H1 (cell line): ENCODE measurements around the gene CLDN12. TPM values are rescaled to one million over a fixed set of nuclear protein-coding genes. Genes with fewer than 3 reads are reported as not detected.

ENCODE experiments used
- CTCF ChIA-PET: fragments of 300-600 bp; sonication (Branson Sonifier 250); formaldehyde crosslinking; loops from one replicate; lab custom pipeline; 2021; ENCODE audit not compliant: partially characterized antibody; lab: Charles Lee
- POLR2A ChIA-PET: fragments of 300-600 bp; sonication (Branson Sonifier 250); formaldehyde crosslinking; loops from one replicate; lab custom pipeline; 2021; ENCODE audit warnings: inconsistent platforms; ENCODE audit not compliant: partially characterized antibody; lab: Charles Lee
- DNase-seq, 2 experiments: peaks; one replicate each; pipeline versions ENCODE4 v3.0.0 to v3.0.0-alpha.2; 2010 to 2022; ENCODE audit warnings: low spot score in 2 of 2, low read depth in 1 of 2, mixed read lengths in 1 of 2
- FAIRE-seq: peaks from 2 replicates; lab custom pipeline; 2011; peaks lifted over from hg19 to GRCh38; lab: Jason Lieb, UNC
- H2AFZ ChIP-seq: 2 replicates; pipeline ENCODE4 v1.8.1; 2012; ENCODE audit warnings: low read length, inconsistent platforms
- H2AK5ac ChIP-seq: 2 replicates; pipeline ENCODE4 v1.6.1; 2013; ENCODE audit warnings: low read depth, low read length
- H2BK120ac ChIP-seq: replicated peaks from 2 replicates; pipeline ENCODE3; 2013; ENCODE audit warnings: low read depth, low read length, inconsistent platforms
- H2BK12ac ChIP-seq: 2 replicates; pipeline ENCODE4 v1.6.1; 2013; ENCODE audit warnings: low read depth, low read length
- H2BK15ac ChIP-seq: 2 replicates; pipeline ENCODE4 v1.6.1; 2013; ENCODE audit warnings: low read length
- H2BK20ac ChIP-seq: 2 replicates; pipeline ENCODE4 v1.6.1; 2013; ENCODE audit warnings: low read length
- H2BK5ac ChIP-seq: 2 replicates; pipeline ENCODE4 v1.6.1; 2013; ENCODE audit warnings: low read depth, low read length
- H3K14ac ChIP-seq: 2 replicates; pipeline ENCODE4 v1.6.1; 2013; ENCODE audit warnings: inconsistent platforms; ENCODE audit not compliant: insufficient read length
- H3K18ac ChIP-seq: 2 replicates; pipeline ENCODE4 v1.6.1; 2013; ENCODE audit warnings: low read length; ENCODE audit errors: extremely low read depth
- H3K23ac ChIP-seq: 2 replicates; pipeline ENCODE4 v1.6.1; 2013; ENCODE audit warnings: inconsistent platforms; ENCODE audit not compliant: insufficient read length
- H3K23me2 ChIP-seq: 2 replicates; pipeline ENCODE4 v1.6.1; 2013; ENCODE audit warnings: low read depth, low read length
- H3K27ac ChIP-seq: 2 replicates; pipeline ENCODE4 v1.6.1; 2011; ENCODE audit warnings: low read depth, low read length, inconsistent platforms
- H3K27me3 ChIP-seq, 4 experiments: replicated peaks in 1 of 4; 1 replicate in 1 of 4; 2 replicates in 3 of 4; pipeline versions ENCODE4 v1.6.1 to v1.8.1; 2011 to 2013; ENCODE audit warnings: low read length in 3 of 4, mild to moderate bottlenecking in 3 of 4, inconsistent platforms in 2 of 4, mixed read lengths in 2 of 4, moderate library complexity in 1 of 4; ENCODE audit not compliant: control insufficient read depth in 3 of 4, insufficient read depth in 3 of 4; ENCODE audit errors: extremely low read depth in 1 of 4
- H3K36me3 ChIP-seq, 4 experiments: 2 replicates each; pipeline versions ENCODE4 v1.6.1 to v1.8.1; 2011 to 2013; ENCODE audit warnings: mild to moderate bottlenecking in 4 of 4, low read length in 3 of 4, moderate library complexity in 2 of 4, control low read depth in 1 of 4, inconsistent platforms in 1 of 4; ENCODE audit not compliant: insufficient read depth in 4 of 4, control insufficient read depth in 2 of 4
- H3K4ac ChIP-seq: replicated peaks from 2 replicates; pipeline ENCODE3; 2013; ENCODE audit warnings: low read length, low read depth, mixed read lengths, inconsistent platforms; ENCODE audit not compliant: insufficient read length
- H3K4me1 ChIP-seq, 4 experiments: replicated peaks in 1 of 4; 1 replicate in 1 of 4; 2 replicates in 3 of 4; pipeline versions ENCODE4 v1.6.1 to v1.8.1; 2011 to 2013; ENCODE audit warnings: low read length in 3 of 4, inconsistent platforms in 2 of 4, mixed read lengths in 1 of 4; ENCODE audit not compliant: insufficient read depth in 4 of 4, control insufficient read depth in 3 of 4
- H3K4me2 ChIP-seq, 2 experiments: 2 replicates each; pipeline versions ENCODE4 v1.6.1 to v1.8.1; 2011 to 2013; ENCODE audit warnings: low read depth in 2 of 2, low read length in 2 of 2, control low read depth in 1 of 2, inconsistent platforms in 1 of 2, mild to moderate bottlenecking in 1 of 2; ENCODE audit not compliant: insufficient read depth in 1 of 2
- H3K4me3 ChIP-seq, 4 experiments: fragments of 200-600, 300-600 bp in 1 of 4; sonication (generic), shearing (Covaris generic), sonication (Bioruptor Twin) in 1 of 4; 2 replicates each; pipeline versions ENCODE4 v1.5.1 to v1.8.1; 2011 to 2016; ENCODE audit warnings: low read length in 4 of 4, low read depth in 3 of 4, control low read depth in 2 of 4, inconsistent platforms in 2 of 4, mild to moderate bottlenecking in 2 of 4, mixed read lengths in 1 of 4, moderate library complexity in 1 of 4; ENCODE audit not compliant: insufficient read depth in 2 of 4; ENCODE audit errors: extremely low read depth in 1 of 4
- H3K56ac ChIP-seq: replicated peaks from 2 replicates; pipeline ENCODE3; 2013; ENCODE audit warnings: low read depth, mild to moderate bottlenecking, mixed read lengths, low read length, inconsistent platforms; ENCODE audit not compliant: insufficient read length
- H3K79me1 ChIP-seq: 2 replicates; pipeline ENCODE4 v1.6.1; 2013; ENCODE audit warnings: low read depth, low read length, control low read depth
- H3K79me2 ChIP-seq, 2 experiments: 2 replicates each; pipeline versions ENCODE4 v1.6.1 to v1.8.1; 2012 to 2013; ENCODE audit warnings: low read length in 2 of 2, mild to moderate bottlenecking in 2 of 2, inconsistent platforms in 1 of 2; ENCODE audit not compliant: insufficient read depth in 2 of 2, control insufficient read depth in 1 of 2
- H3K9ac ChIP-seq, 4 experiments: replicated peaks in 1 of 4; 1 replicate in 1 of 4; 2 replicates in 3 of 4; pipeline versions ENCODE4 v1.6.1 to v1.8.1; 2011 to 2013; ENCODE audit warnings: low read depth in 3 of 4, low read length in 3 of 4, control low read depth in 2 of 4, mild to moderate bottlenecking in 2 of 4, moderate library complexity in 2 of 4, inconsistent platforms in 1 of 4; ENCODE audit errors: extremely low read depth in 1 of 4
- H3K9me3 ChIP-seq, 2 experiments: 2 replicates each; pipeline versions ENCODE4 v1.6.1 to v1.8.1; 2012 to 2013; ENCODE audit warnings: mild to moderate bottlenecking in 2 of 2, moderate library complexity in 2 of 2, control low read depth in 1 of 2, inconsistent platforms in 1 of 2, low read depth in 1 of 2, low read length in 1 of 2, mixed read lengths in 1 of 2; ENCODE audit not compliant: insufficient read depth in 2 of 2
- H4K20me1 ChIP-seq, 2 experiments: replicated peaks in 1 of 2; 2 replicates each; pipeline versions ENCODE3 to v1.8.1; 2011 to 2013; ENCODE audit warnings: inconsistent platforms in 2 of 2, low read length in 2 of 2, mild to moderate bottlenecking in 1 of 2; ENCODE audit not compliant: insufficient read depth in 2 of 2, control insufficient read depth in 1 of 2
- H4K5ac ChIP-seq: 2 replicates; pipeline ENCODE4 v1.6.1; 2013; ENCODE audit warnings: low read length, low read depth, mixed read lengths, inconsistent platforms; ENCODE audit not compliant: insufficient read length
- H4K8ac ChIP-seq: 2 replicates; pipeline ENCODE4 v1.8.0; 2013; ENCODE audit warnings: mild to moderate bottlenecking, moderate library complexity, low read length, inconsistent platforms; ENCODE audit not compliant: insufficient read depth; ENCODE audit errors: extremely low read depth
- H4K91ac ChIP-seq: replicated peaks from 2 replicates; pipeline ENCODE3; 2013; ENCODE audit warnings: low read length, mixed read lengths, inconsistent platforms; ENCODE audit not compliant: insufficient read length
- ASH2L ChIP-seq: fragments of 200-600, 300-600 bp; sonication (generic); IDR thresholded peaks from one replicate; pipeline ENCODE4 v1.7.1; 2017; ENCODE audit warnings: low read length
- BRCA1 ChIP-seq: IDR thresholded peaks from 2 replicates; pipeline ENCODE4 v1.6.1; 2012; ENCODE audit warnings: low read depth, low read length, improper control_type of control experiment
- CTCF ChIP-seq, 3 experiments: IDR thresholded peaks; 1 replicate in 2 of 3; 2 replicates in 1 of 3; pipeline versions ENCODE4 v1.5.1 to v1.6.1; 2011; ENCODE audit warnings: low read length in 3 of 3, mild to moderate bottlenecking in 3 of 3, inconsistent platforms in 2 of 3, low read depth in 1 of 3, moderate library complexity in 1 of 3; ENCODE audit not compliant: insufficient read depth in 1 of 3; ENCODE audit errors: control extremely low read depth in 1 of 3
- EZH2 ChIP-seq: fragments of 200-600 bp; sonication (generic); IDR thresholded peaks from 2 replicates; pipeline ENCODE4 v1.7.1; 2012; ENCODE audit warnings: low read depth, mild to moderate bottlenecking, moderate library complexity, low read length, inconsistent platforms; ENCODE audit not compliant: severe bottlenecking
- POLR2A ChIP-seq, 2 experiments: IDR thresholded peaks; 1 replicate in 1 of 2; 2 replicates in 1 of 2; pipeline ENCODE4 v1.6.1; 2011; ENCODE audit warnings: low read depth in 2 of 2, low read length in 2 of 2, mild to moderate bottlenecking in 2 of 2; ENCODE audit errors: control extremely low read depth in 1 of 2
- POLR2AphosphoS5 ChIP-seq: IDR thresholded peaks from 2 replicates; pipeline ENCODE4 v1.6.1; 2011; ENCODE audit warnings: low read depth, low read length
- RXRA ChIP-seq: IDR thresholded peaks from 2 replicates; pipeline ENCODE4 v1.6.1; 2011; ENCODE audit warnings: low read depth, mild to moderate bottlenecking, low read length, moderate library complexity; ENCODE audit not compliant: insufficient read depth
- SIN3A ChIP-seq, 2 experiments: IDR thresholded peaks in 1 of 2; conservative IDR thresholded peaks in 1 of 2; 2 replicates each; pipeline ENCODE4 v1.6.1; 2011 to 2012; ENCODE audit warnings: low read length in 2 of 2, improper control_type of control experiment in 1 of 2, low read depth in 1 of 2, mild to moderate bottlenecking in 1 of 2
- SP1 ChIP-seq: IDR thresholded peaks from 2 replicates; pipeline ENCODE4 v1.6.1; 2011; ENCODE audit warnings: low read depth, low read length
- TAF1 ChIP-seq: IDR thresholded peaks from 2 replicates; pipeline ENCODE4 v1.6.1; 2011; ENCODE audit warnings: mild to moderate bottlenecking, low read depth, low read length
- WGBS, 2 experiments: shearing (Covaris generic) in 1 of 2; methylation state at CpG; one replicate each; pipeline versions ENCODE4 v1.1.6 to v1.1.7; 2013 to 2015; ENCODE audit warnings: low lambda C conversion rate in 2 of 2, mixed read lengths in 2 of 2, inconsistent platforms in 1 of 2, low coverage in 1 of 2, missing lambda C conversion rate in 1 of 2; ENCODE audit not compliant: insufficient replicate concordance in 2 of 2, insufficient coverage in 1 of 2, insufficient read length in 1 of 2; ENCODE audit errors: extremely low coverage in 1 of 2, missing lambda C conversion rate in 1 of 2; 5-methylcytosine and 5-hydroxymethylcytosine counted together
- polyA plus RNA-seq, 7 experiments: library from polyadenylated mRNA; depleted of rRNA in 3 of 7; stranded (reverse) in 5 of 7; unstranded in 2 of 7; fragments of >200 nt in 5 of 7; fragments of 200-250 nt in 2 of 7; gene quantifications; 1 replicate in 5 of 7; 2 replicates in 1 of 7; 4 replicates in 1 of 7; pipeline versions ENCODE4 v1.2.1 to v1.2.3, GENCODE V29; 2011 to 2013; ENCODE audit warnings: missing spikeins in 2 of 7, mixed read lengths in 2 of 7
- total RNA-seq: library from RNA; stranded (reverse); fragmentation: NEBNext Ultra II Directional; extraction: Animal tissue kit (Norgen Biotek cat#: 25700); gene quantifications from 2 replicates; pipeline ENCODE4 v1.2.1, GENCODE V29; 2021

The CLDN12 gene
- total and polyA plus RNA-seq, 2 of the 8 experiments (the other 6 are each of a cell fraction or from before 2014, with no cell fraction given) = 49.2 to 127 TPM

GRCh38 chr7:90430614-90431460 lies 27.6 kb downstream of the CLDN12 start:
- Histone ChIP-seq H2BK20ac (no peak overlapping the region), H4K20me1 (no peaks in the 10 kb centered on the region)
- DNase-seq = no peak
- TF ChIP-seq ASH2L = no peak
- TF ChIP-seq BRCA1 = no peak
- no peak for TF ChIP-seq SP1
- no peak for TF ChIP-seq TAF1
- TF ChIP-seq POLR2AphosphoS5 = no peak
- no peak for TF ChIP-seq CTCF (IDR thresholded peaks at IDR 0.05; ENCODE audit: control extremely low read depth in 1 of 3, insufficient read depth in 1 of 3, low read depth in 1 of 3, low read length in 3 of 3)
- no peak for TF ChIP-seq POLR2A (IDR thresholded peaks at IDR 0.05; ENCODE audit: control extremely low read depth in 1 of 2, low read depth in 2 of 2, low read length in 2 of 2)
- no peak for TF ChIP-seq RXRA
- no peak for TF ChIP-seq SIN3A (conservative IDR thresholded peaks at IDR 0.05 in 1 of 2, IDR thresholded peaks at IDR 0.05 in 1 of 2; ENCODE audit: low read depth in 1 of 2, low read length in 2 of 2)
- TF ChIP-seq EZH2 = no peak

More at GRCh38 chr7:90430614-90431460, 27.6 kb downstream of the CLDN12 start:
- Histone ChIP-seq H3K23me2 (no peaks in the 10 kb centered on the region), H4K91ac (no peak overlapping the region), H2AFZ (no peak overlapping the region), H3K18ac (no peak overlapping the region), H3K23ac (no peak overlapping the region), H3K14ac (no peak overlapping the region), H3K27ac (no peak overlapping the region), H2BK5ac (no peak overlapping the region), H3K9me3 (no peaks in the 10 kb centered on the region), H2AK5ac (no peak overlapping the region), H3K4me2 (no peak overlapping the region), H3K4me1 (no peaks in the 10 kb centered on the region), H4K5ac (no peak overlapping the region), H3K36me3 (no peaks in the 10 kb centered on the region), H2BK15ac (no peak overlapping the region), H2BK120ac (no peak overlapping the region), H3K4ac (no peak overlapping the region), H3K27me3 (no peaks in the 10 kb centered on the region), H3K79me2 (no peaks in the 10 kb centered on the region), H3K79me1 (no peaks in the 10 kb centered on the region), H3K9ac (no peak overlapping the region), H2BK12ac (no peak overlapping the region), H3K56ac (no peak overlapping the region), H4K8ac (no peak overlapping the region), H3K4me3 (no peak overlapping the region)
- POLR2A ChIA-PET = no interaction called here
- FAIRE-seq = no peak
- CTCF ChIA-PET = interaction anchor here (0.9 to 1.8 kb wide), 4 partner anchors 118 to 338 kb away, joined by 3 to 6 read pairs (median 4); partner anchors contain the start of gene STEAP1
- 91% methylated on average over 6 of the region's 6 CpGs; no CpG with 5 or more reads in 1 of the 2 experiments for WGBS, 2 experiments
